LHCN-M2 (cell line): Measurements from ENCODE around the gene CD300LG. TPM values are rescaled to one million over a fixed set of nuclear protein-coding genes. Genes with fewer than 3 reads are reported as not detected.
"Not testable (repeated sequence)": the region's sequence is repeated elsewhere in the genome, so short reads cannot be mapped to it uniquely, and the experiment has no call there.

ENCODE experiments used
- DNase-seq: peaks from one replicate; pipeline ENCODE4 v3.0.0-alpha.2; 2012; ENCODE audit warnings: low read depth
- polyA plus RNA-seq: library from polyadenylated mRNA; unstranded; fragments of >200 nt; gene quantifications from one replicate; pipeline ENCODE4 v1.2.1, GENCODE V29; 2012; ENCODE audit warnings: missing spikeins
- total RNA-seq: library from RNA; depleted of rRNA; stranded (reverse); fragments of >200 nt; gene quantifications from 2 replicates; pipeline ENCODE4 v1.2.3, GENCODE V29; 2014; rRNA removed

CD300LG gene, protein sequence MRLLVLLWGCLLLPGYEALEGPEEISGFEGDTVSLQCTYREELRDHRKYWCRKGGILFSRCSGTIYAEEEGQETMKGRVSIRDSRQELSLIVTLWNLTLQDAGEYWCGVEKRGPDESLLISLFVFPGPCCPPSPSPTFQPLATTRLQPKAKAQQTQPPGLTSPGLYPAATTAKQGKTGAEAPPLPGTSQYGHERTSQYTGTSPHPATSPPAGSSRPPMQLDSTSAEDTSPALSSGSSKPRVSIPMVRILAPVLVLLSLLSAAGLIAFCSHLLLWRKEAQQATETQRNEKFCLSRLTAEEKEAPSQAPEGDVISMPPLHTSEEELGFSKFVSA
- not detected in 2 replicates for total RNA-seq
- polyA plus RNA-seq: not detected

DNA sequence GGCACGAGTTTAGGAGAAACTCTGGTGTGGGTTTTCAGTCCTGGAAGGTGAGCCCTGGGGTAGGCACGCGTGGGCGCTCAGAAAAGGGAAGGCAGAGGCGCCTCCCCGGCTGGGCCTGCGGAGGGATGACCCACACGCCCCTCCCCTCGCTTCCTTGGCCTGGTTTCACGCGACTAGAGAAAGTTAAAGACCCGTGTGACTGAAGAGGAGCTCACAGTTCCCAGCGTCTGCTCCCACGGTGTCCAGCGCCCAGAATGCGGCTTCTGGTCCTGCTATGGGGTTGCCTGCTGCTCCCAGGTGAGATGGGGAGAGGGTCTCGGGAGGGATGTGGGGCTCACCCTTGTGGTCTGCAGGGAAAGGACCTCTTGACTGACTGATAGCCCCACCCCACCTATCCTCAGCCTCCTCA is at the start of gene CD300LG:
TSS of gene CD300LG (plus strand) at position 214 of the 409 bp plus-strand sequence. CDS start at position 255, 41 bp downstream.
- no peak for DNase-seq

DNA sequence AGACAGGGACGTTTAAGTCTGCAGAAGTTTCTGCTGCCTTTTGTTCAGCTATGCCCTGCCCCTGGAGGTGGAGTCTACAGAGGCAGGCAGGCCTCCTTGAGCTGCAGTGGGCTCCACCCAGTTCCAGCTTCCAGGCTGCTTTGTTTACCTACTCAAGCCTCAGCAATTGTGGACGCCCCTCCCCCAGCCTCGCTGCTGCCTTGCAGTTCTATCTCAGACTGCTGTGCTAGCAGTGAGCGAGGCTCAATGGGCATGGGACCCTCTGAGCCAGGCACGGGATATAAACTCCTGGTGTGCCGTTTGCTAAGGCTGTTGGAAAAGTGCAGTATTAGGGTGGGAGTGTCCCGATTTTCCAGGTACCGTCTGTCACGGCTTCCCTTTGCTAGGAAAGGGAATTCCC is 49.0 kb upstream of the CD300LG start:
- DNase-seq: not testable (repeated sequence)

DNA sequence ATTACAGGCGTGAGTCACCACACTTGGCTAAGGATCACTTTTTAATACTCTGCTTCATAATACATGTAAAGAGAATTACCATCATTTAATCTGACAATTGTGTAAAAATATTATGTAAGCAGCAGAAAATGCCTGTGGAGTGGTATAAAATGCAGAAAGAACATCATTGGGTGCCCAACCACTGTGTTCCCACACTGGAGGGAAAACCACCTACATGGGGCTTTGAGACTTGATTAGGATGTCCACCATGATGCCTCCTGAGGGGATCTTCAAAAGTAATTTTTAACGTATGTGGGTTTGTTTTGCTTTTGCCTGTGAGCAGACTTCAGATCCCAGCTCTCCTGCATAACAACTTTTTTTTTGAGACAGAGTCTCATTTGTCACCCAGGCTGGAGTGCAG is 47.9 kb upstream of the CD300LG start:
- no peak for DNase-seq

DNA sequence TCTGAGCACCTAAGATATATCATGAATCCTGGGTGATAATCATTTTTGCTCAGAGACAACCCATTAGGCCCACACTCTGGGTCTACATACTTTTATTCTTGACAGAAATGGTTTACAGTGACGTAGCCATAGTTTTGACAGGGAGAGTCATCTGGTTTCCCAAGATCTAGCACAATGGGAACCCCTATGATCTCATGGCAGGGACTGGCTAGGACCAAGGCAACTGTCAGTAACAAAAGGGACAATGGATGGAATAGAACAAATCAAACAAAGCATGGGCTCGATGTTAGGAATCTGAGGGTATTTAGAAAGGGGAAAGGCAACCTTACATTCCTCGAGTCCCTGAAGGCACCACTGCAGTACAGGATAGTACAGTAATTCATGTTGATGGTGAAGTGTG is 46.2 kb upstream of the CD300LG start:
- no peak for DNase-seq

DNA sequence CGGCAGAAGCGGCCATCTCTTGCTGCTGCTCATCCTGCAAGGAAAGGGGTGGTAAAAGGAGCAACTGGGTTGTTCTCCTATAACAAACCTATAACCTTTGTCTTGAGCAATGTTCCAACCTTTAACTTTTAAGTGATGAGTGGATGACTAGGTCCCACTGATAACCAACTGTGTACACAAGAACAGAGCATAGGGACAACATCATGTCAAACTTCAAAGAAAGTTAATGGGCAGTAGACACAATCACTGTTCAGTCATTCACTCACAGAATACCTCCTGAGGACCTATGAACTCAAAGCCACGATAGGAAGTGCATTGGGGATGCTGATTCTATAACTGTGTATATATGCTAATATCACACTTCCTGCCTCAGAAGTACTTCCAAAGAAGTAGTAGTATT is 45.1 kb upstream of the CD300LG start:
- no peak for DNase-seq

DNA sequence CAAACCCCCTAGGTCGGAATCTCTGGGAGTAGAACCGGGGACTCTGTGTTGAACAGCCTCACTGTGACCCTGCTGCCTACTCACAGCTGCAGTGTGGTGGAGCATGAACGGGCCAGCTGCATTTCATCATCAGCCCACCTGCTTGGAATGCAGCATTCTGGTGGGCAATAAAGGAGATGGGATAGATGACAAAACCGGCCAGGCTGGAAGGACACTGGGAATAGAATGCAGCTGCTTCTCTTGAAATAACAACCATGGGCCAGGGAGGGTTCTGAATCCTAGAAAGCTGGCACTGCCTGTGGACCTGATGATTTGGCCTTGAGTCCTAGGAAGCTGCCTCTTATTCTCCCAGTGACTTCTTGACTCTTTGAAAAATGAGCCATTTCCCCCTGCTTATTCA is 43.2 kb upstream of the CD300LG start:
- DNase-seq: peak; percentile 79

DNA sequence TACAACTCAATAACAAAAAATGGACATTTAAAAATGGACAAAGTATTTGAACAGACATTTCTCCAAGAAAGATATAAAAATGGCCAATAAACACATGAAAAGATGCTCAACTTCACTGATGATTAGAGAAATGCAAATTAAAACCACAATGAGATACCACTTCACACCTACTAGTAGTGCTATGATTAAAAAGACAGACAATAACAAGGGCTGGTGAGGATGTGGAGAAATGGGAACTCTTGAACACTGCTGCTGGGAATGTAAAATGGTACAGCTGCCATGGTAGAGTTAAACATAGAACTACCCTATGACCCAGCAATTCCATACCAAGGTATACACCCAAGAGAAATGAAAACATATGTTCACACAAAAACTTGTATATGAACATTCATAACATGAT is 41.9 kb upstream of the CD300LG start:
- DNase-seq: no peak

DNA sequence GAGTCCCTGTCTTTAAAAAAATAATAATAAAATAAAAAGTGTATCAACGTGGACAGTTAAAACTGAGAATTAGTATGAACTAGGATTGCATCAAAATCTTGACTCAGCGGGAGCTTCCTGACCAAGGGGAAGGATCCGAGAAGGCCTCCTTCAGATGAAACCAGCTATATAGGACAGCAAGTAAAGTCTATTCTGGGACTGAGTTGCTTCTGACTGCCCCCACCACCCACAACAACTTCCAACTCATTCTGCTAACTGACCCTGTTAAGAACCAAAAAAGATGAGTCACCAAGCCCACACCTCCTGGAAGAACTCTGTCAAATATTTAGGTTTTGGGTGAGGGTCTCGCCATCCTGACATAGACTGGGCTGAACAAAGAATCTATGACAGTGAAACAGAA is 38.9 kb upstream of the CD300LG start:
- DNase-seq: no peak

DNA sequence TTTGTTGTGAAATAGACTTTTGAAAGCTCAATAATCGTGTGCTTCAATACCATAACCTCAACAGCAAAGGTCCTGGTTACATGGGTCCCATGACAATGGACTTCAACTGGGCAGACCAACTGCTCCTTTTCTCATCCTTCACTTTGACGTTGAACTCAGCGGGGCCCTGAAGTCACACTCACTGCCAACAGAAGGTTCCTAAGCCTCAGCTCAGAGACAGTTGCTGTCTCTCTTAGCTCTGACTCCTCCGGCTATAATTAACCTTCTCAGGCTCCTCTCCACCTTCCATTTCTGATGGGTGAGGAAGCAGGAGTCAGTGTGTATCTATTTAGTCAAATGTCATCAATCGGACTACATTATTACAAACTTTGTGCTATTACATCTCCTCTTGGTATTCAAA is 37.9 kb upstream of the CD300LG start:
- no peak for DNase-seq

DNA sequence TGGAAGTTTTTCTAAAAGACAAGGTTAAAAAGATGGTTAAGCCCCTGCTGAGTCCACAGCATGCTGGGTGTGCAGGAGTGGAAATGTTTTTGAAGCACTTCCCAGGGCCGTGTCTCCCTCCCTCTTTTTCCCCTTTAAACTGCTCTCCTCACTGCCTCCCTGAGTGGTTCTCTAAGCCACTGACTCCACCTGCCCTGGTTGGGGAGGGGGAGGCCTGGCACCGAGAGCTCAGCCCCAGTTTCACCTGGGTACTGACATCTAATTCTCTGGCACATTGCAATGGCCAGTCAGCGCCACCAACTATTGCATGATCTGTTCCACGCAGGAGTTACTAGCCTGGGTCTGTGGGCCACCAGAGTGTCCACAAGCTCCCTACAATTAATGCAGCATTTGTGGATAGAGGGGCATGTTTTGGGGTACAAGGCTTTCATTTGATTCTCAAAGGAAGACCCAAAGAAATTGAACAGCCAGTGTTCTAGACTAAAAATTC is 36.7 kb upstream of the CD300LG start:
- no peak for DNase-seq

DNA sequence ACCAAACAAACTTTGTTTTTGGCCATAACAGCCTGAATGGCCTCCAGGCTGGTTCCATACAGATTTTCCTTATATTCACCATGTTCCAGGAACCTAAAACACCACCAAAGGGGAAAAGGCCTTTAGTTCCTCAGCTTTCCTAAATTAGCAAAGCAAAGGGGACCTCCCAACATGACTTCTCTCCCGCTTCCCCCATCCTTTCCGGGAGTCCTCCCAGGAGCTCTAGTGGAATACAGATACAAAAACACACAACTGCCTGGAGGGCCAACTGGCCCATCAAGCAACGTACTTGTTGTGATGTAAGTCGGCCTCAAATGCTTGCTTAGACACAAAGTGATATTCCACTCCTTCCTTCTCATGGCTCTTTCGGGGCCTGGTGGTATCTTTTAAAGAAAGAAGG is 36.2 kb upstream of the CD300LG start:
- DNase-seq: no peak

DNA sequence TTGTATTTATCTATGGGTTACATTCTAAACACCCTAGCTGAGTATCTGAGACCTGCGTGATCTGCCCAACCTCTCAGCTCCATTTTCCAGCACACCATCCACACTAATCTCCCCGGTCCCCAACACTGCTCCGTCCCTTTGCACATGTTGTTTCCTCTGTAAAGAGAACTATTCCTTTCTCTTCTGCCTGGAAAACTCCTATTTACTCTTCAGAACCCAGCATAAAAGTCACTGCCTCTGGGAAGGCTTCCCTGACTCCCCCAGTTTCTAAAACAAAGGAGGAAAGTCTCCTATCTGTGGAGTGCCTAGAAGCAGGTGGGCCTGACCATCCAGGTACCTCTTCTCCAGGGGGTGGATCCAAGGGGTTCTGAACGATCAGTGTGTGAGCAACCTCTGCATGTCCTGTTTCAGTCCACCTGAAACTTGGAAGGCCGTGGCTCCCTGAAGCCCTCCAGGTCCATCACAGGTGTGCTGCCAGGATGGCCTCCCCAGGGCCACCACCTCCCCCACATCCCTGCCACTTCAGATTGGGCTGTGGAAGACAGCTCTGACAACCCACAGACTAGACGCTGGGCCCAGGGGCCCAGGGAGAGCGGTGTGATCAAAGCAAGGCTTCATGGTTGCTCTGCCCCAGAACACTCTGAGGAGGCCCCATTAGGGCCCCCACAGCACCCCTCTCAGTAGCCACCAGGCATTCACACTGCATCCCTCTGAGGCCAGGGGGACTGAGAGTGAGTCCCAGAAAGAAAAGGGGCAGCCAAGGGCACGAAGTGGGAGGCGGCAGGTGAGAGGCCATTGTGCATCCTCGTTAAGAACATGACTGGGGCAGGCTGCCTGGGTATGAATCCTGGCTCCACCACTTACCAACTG is 34.3 kb upstream of the CD300LG start:
- no peak for DNase-seq

DNA sequence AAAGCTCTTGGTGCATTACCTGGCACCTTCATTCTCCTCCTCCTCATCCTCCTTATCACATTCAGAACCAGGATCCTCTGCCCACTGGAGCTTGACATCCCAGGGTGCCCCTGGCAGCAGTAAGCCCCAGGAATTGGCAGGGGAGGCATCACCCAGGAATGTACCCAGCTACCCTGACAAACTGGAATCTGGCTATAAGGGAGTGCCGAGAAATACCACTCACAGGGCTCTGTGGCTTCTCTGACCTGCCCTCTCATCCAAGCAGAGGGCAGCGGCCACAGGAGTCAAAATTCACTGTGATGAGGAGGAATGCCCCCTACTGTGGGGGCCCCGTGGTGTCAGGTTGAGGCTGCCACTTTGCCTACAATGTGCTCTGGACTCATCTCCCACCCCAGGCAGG is 33.6 kb upstream of the CD300LG start:
- peak; percentile 37 for DNase-seq

DNA sequence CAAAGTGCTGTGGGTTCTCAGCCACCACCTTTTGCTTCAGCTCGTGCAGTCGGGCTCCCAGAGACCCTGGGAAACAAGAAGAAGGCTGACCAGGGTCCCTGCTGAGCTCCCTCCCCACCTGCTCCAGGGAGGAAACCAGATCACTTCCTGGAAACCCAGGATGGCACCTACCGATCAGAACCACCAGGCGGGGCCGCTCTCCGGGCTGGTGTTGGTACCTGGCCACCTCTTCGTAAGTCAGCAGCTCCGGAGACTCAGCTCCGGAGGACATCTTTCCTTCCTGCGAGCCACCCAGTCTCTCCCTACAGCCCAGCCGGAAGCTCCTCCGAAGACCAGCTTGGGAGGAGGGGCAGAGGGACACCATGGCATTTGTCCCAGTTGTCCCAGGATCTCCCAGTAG is 33.0 kb upstream of the CD300LG start:
- DNase-seq: no peak

DNA sequence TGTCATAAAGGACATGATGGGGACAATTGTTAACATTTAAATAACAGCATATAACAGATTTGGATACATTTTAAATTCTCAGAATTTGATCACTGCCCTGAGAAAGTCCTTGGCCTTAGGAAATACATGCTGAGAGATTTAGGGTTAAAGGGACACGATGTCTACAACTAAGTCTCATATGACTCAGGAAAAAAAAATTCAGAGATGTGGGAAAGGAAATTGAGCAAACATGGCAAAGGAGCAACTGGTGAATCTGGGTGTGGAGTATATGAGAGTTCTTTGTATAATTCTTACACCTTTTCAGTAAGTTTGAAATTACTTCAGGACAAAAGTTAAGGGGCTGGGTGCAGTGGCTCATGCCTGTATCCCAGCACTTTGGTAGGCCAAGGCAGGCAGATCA is 32.3 kb upstream of the CD300LG start:
- peak; percentile 84 for DNase-seq

DNA sequence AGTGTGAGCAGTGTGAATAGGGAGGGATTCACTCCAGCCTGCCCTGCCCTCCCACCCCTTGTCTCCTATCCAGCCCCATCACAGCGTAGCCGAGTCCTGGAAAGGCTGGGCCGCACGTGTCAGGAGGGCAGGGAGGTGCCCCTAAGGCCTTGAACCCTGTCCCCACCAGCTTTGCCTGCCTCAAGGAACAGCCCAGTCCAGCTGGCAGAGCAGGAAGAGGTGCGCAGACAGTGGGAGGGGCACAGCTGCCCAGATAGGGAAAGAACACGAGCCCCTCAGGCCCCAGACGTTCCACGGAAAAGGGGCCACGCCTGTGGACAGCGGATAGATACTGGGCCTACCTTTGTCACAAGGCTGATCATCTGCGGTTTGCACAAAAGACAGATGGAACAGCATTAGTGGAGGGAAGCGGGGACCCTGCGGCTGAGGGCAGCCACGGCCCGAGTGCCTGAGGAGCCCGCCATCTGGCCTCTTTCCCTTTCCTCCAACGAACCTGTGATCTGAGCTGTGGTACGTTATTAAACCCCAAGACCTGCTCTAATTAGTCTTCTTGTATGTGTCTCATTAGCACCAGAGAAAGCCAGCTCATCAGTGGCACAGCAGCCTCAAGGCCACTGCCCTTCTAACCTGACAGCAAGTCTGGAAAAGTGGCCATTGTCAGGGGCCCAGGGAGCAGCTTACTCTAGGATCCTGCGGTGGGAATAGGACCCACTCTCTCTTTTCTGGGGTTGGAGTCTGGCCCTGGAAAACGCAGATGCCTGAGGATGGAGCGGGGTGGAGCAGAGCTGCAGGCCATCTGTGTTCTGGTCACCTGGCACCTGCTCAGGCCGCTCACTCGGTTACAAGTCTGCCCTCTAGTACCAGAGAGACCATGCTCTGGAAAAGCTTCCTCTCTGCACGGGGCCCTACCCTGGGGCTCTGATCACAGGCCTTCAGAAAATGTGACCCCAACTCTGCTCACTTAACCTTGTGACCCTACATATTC is 30.3 kb upstream of the CD300LG start:
- no peak for DNase-seq

DNA sequence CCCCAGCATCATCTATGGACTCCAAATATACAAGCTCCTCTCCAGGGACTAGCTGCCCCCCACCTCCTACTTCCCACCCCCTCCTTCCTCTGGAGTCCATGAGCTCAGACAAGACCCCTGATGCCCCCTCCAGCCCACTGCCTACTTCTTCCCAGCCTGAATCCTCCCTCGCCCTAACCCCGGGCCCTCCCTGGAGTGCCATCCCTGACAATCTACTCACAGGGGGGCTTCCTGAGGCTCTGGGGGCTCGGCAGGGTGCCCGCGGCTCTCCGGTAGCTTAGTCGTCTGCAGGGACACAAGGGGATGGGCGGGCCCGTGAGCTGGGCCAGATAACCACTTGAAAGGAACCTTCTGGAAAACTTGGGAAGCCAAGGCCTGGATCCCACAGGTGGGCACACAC is 29.1 kb upstream of the CD300LG start:
- DNase-seq: no peak

DNA sequence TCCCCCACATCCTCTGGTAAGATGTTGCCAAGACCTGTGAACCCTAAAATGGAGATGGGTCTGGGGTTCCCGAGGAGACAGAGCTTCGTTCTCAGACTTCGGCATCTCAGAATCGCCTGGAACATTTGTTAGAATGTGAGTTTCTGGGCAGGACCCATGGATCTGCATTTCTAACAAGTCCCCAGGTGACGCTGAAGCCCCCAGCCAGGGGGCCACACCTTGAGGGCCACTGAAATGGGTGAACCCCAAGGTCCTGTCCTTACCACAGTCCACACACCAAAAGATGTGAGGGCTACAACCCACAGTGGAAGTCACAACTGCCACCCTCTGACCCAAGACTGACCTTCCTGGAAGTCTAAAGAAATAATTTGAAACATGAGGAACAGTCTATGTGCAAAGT is 28.0 kb upstream of the CD300LG start:
- no peak for DNase-seq

DNA sequence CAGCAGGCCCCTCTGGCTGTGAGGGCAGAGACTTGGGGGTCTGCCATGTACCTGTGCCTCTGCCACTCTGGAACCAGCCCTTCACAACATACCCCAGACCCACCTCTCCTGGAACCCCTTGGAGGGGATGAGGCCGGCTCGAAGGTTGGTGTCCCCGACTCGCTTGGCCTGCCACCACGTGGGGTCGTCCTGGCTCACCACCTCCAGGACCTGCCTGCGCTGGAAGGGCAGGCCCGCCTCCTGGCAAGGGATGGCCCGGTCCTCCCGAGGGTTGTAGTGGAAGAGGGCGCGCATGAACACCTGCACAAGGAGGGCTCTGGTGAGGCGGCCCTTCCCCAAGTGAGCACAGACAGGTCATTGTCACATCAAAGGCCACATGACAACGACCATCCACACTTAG is 26.2 kb upstream of the CD300LG start:
- DNase-seq: no peak

DNA sequence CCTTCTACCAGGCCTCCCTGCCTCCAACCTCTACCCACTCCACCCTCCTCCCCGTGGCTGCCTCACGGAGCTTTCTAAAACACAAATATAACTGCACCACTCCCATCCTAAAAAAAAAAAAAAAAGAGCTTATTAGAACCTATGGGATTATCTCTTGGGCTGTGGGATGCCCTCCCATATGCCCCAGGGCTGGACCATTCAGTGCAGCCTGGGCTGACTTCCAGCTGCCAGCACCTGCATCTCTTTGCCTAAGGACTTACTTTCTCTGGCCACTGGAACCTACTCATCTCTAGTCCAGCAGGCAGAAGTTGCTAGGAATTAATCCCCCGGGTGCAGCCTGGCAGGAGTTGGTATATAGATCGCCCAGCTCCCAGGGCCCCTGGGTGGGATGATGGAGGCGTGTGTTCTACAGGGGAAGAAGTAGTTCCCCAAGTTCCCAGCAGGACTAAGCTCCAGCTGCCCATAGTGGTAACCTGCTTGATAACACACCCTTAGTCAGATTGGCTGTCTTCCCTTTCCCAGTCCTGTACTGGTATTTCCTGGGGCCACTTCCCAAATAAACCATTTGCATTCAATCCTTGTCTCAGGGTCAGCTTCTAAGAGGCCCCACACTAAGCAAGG is 24.3 kb upstream of the CD300LG start:
- no peak for DNase-seq
